ENCODE measurements around the gene WNK2.

The WNK2 gene

GRCh38 chr9:93225417-93225816, 41.5 kb downstream of the WNK2 start (continued):
- TF ChIP-seq PATZ1 (tag by site-specific recombination; IDR thresholded peaks at IDR 0.05) (no peak), ZNF843 (tag by site-specific recombination; IDR thresholded peaks at IDR 0.05) (no peak), ZNF658 (tag by site-specific recombination; IDR thresholded peaks at IDR 0.05) (no peak), ZNF404 (tag by site-specific recombination; IDR thresholded peaks at IDR 0.05) (no peak), ZNF555 (tag by site-specific recombination; conservative IDR thresholded peaks at IDR 0.05) (no peak)

- ChIA-PET POLR2A (no interaction called here), CTCF (interaction anchor here (0.7 kb wide), 1 partner anchor 207 kb away, joined by 3 read pairs; no protein-coding TSS in a partner anchor)
- no peak overlapping the region for H3K27ac ChIP-seq (ENCODE audit: extremely low read depth, low read depth, low read length)
- no peak overlapping the region for H3K4me3 ChIP-seq (ENCODE audit: low read depth, low read length)
- H3K9me3 ChIP-seq (ENCODE audit: control insufficient read depth, insufficient read depth, low read depth, low read length), result no peaks in the 10 kb centered on the region
- TF ChIP-seq ZNF112 (tag by site-specific recombination; IDR thresholded peaks at IDR 0.05) (no peak), SP3 (tag by site-specific recombination; IDR thresholded peaks at IDR 0.05) (no peak), ZNF837 (tag by site-specific recombination; IDR thresholded peaks at IDR 0.05) (no peak), ZNF2 (tag by site-specific recombination; IDR thresholded peaks at IDR 0.05) (no peak), GLIS1 (tag by site-specific recombination; IDR thresholded peaks at IDR 0.05) (no peak), TCF7L2 (IDR thresholded peaks at IDR 0.05; ENCODE audit: borderline replicate concordance, low read depth, low read length) (no peak)
- peaks cover 6% of the 10 kb centered on the region for H3K4me1 ChIP-seq (ENCODE audit: control insufficient read depth, insufficient read depth, low read length)
- H3K36me3 ChIP-seq (ENCODE audit: control insufficient read depth in 2 of 2, insufficient read depth in 1 of 2, low read length in 2 of 2), result no peaks in the 10 kb centered on the region
Measured at GRCh38 chr9:93225892-93226291, 42.0 kb downstream of the WNK2 start.

DNA sequence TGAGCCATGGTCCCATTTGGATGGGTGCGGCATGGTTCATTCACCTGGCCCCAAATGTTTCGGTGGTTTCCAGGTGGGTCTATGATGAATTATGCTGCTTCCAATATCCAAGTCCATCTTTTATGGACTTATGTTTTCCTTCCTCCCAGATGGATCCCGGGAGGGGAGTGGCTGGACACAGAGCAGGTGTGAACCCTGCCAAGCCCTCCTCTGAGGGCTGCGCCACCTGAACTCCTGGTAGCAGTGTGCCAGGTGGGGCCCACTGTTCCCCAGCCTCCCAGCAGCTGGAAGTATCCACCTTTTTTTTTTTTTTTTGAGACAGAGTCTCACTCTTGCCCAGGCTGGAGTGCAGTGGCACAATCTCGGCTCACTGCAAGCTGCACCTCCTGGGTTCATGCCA, 42.9 kb downstream of the WNK2 start:
- CTCF ChIA-PET, result no interaction called here
- H3K36me3 ChIP-seq (ENCODE audit: control insufficient read depth in 2 of 2, insufficient read depth in 1 of 2, low read length in 2 of 2), result no peaks in the 10 kb centered on the region
- H3K4me1 ChIP-seq (ENCODE audit: control insufficient read depth, insufficient read depth, low read length), result peaks cover 6% of the 10 kb centered on the region
- TF ChIP-seq KLF16 (tag by site-specific recombination; IDR thresholded peaks at IDR 0.05) (no peak), REST (tag by site-specific recombination; IDR thresholded peaks at IDR 0.05) (no peak), ZBTB49 (tag by site-specific recombination; IDR thresholded peaks at IDR 0.05; ENCODE audit: low read depth) (no peak)
- no peak overlapping the region for H3K27ac ChIP-seq (ENCODE audit: extremely low read depth, low read depth, low read length)
- H3K9me3 ChIP-seq (ENCODE audit: control insufficient read depth, insufficient read depth, low read depth, low read length), result no peaks in the 10 kb centered on the region
- POLR2A ChIA-PET, result no interaction called here
- no peak overlapping the region for H3K4me3 ChIP-seq (ENCODE audit: low read depth, low read length)

Measured in HEK293 (cell line).